Duodenal mucosa (tissue), 2 donors: Measurements from ENCODE around the gene GABRG3.
"Not testable (repeated sequence)": the region's sequence is repeated elsewhere in the genome, so short reads cannot be mapped to it uniquely, and the experiment has no call there.

Source experiments
- H3K27ac ChIP-seq: one replicate; pipeline ENCODE4 v1.7.0; 2013; ENCODE audit warnings: low read depth, low read length
- H3K27me3 ChIP-seq, 2 donors: one replicate each; pipeline ENCODE4 v1.7.0; 2013; ENCODE audit warnings: low read length in 2 of 2, control low read depth in 1 of 2; ENCODE audit not compliant: insufficient read depth in 2 of 2, control insufficient read depth in 1 of 2
- H3K36me3 ChIP-seq, 2 donors: one replicate each; pipeline ENCODE4 v1.7.0; 2013; ENCODE audit warnings: low read length in 2 of 2, control low read depth in 1 of 2; ENCODE audit not compliant: insufficient read depth in 2 of 2, control insufficient read depth in 1 of 2
- H3K4me1 ChIP-seq, 2 donors: one replicate each; pipeline ENCODE4 v1.7.0; 2013; ENCODE audit warnings: low read length in 2 of 2, control low read depth in 1 of 2; ENCODE audit not compliant: insufficient read depth in 2 of 2, control insufficient read depth in 1 of 2
- H3K4me3 ChIP-seq, 2 donors: one replicate each; pipeline ENCODE4 v1.7.0; 2013; ENCODE audit warnings: low read length in 2 of 2, low read depth in 1 of 2
- H3K9ac ChIP-seq, 2 donors: one replicate each; pipeline ENCODE4 v1.7.0; 2013; ENCODE audit warnings: low read length in 2 of 2, low read depth in 1 of 2
- H3K9me3 ChIP-seq, 2 donors: one replicate each; pipeline ENCODE4 v1.7.0; 2013; ENCODE audit warnings: low read length in 2 of 2, control low read depth in 1 of 2; ENCODE audit not compliant: control insufficient read depth in 1 of 2

GABRG3 gene

DNA sequence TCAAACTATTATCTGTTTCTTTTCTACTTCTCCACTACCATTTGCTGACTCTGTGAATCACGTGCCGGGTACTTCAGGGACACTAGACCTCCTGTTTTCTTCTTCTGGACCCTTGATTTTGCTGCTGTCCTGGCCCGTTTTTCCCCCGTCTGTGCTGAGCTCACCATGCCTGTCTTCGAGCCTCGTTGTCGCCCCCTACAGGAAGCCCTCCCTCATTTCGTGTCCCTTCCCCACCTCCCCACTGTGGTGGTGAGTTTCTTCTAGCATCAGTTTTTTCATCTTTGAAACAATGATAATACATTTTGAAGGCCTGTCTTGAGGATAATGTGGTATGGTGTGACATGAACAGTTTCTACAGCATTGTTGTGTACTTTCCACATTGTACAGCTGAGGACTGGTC is 12.8 kb downstream of the GABRG3 start:
- Histone ChIP-seq H3K27ac (no peak overlapping the region), H3K9me3 (peaks cover 0 to 14% of the 10 kb centered on the region in 2 donors)

GRCh38 chr15:26985050-26985449 is 14.1 kb downstream of the GABRG3 start:
- Histone ChIP-seq H3K9ac (no peak overlapping the region), H3K36me3 (no peaks in the 10 kb centered on the region), H3K4me1 (no peaks in the 10 kb centered on the region), H3K9me3 (peaks cover 0 to 14% of the 10 kb centered on the region in 2 donors), H3K4me3 (no peak overlapping the region), H3K27ac (no peak overlapping the region), H3K27me3 (no peaks in the 10 kb centered on the region)

More for the DNA sequence above, 12.8 kb downstream of the GABRG3 start:
- Histone ChIP-seq H3K27me3 (no peaks in the 10 kb centered on the region), H3K9ac (no peak overlapping the region), H3K4me3 (no peak overlapping the region), H3K4me1 (no peaks in the 10 kb centered on the region), H3K36me3 (no peaks in the 10 kb centered on the region)

DNA sequence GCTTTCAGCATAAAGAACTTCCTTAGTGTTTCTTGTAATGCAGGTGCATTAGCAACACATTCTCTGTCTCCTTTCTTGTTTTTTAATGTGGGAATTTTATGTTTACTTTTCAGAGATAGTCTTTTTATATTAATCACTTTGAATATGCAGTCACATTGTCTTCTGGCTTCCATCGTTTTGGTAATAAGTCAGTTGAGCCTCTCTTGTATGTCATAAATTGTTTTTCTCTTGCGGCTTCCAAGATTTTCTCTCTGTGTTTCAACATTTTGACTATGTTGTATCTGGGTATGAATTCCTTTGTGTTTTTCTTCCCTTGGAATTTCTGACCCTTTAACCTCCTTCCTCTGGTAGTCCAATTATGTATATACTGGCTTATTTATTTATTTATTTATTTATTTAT is 25.3 kb downstream of the GABRG3 start:
- Histone ChIP-seq H3K27ac (no peak overlapping the region), H3K4me3 (no peak overlapping the region), H3K36me3 (no peaks in the 10 kb centered on the region), H3K27me3 (no peaks in the 10 kb centered on the region), H3K9me3 (peaks cover 0 to 13% of the 10 kb centered on the region in 2 donors), H3K4me1 (no peaks in the 10 kb centered on the region), H3K9ac (no peak overlapping the region)

DNA sequence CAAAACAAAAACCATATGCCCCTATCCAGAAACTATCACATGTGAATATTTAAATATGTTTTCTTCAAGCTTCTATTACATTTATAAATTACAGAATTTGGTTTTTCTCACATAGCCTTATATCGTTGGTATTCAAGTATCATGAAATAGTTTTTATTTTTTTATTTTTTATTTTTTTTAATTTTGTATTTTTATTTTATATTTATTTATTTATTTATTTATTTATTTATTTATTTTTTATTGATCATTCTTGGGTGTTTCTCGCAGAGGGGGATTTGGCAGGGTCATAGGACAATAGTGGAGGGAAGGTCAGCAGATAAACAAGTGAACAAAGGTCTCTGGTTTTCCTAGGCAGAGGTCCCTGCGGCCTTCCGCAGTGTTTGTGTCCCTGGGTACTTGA is 32.0 kb downstream of the GABRG3 start:
- H3K9ac ChIP-seq, H3K9me3 ChIP-seq, H3K27me3 ChIP-seq, H3K27ac ChIP-seq, H3K36me3 ChIP-seq, H3K4me3 ChIP-seq, H3K4me1 ChIP-seq: not testable (repeated sequence)

- H3K9ac ChIP-seq, H3K4me3 ChIP-seq, H3K27ac ChIP-seq, H3K36me3 ChIP-seq, H3K9me3 ChIP-seq, H3K27me3 ChIP-seq, H3K4me1 ChIP-seq: not testable (repeated sequence)
Observed at GRCh38 chr15:27004226-27004625, 33.2 kb downstream of the GABRG3 start.

DNA sequence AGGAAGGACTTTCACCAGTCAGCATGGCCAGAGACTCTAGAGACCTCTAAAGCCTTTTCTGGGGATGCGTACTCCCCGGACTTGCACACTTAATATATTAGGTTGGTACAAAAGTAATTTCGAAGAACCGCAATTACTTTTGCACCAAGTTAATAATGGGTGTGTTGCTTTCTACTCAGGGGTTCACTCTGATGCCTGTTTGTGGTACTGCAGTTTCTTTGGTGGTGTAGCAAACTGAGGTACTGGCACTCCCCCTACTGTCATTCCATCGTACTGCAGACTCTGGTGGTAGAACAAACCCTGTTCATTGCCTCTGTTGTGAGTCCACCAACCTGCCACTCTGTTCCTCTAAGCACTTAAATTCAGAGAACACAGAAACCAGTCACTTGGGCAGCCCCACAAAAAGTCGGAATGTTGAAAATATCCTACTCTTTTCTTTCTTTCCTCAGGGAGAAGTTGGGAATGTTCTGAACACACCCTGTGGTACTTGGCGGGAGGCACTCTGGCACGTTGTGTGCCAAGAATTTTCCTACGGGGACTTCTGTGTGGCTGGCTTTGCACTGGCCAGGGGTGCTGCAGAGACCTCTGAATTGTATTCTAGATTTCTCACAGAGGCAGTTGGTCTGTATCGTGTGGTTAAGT is 46.3 kb downstream of the GABRG3 start:
- peaks cover 0 to 2% of the 10 kb centered on the region in 2 donors for H3K9me3 ChIP-seq
- no peak overlapping the region for H3K9ac ChIP-seq
- no peaks in the 10 kb centered on the region for H3K36me3 ChIP-seq
- H3K27me3 ChIP-seq: no peaks in the 10 kb centered on the region
- H3K4me3 ChIP-seq: no peak overlapping the region
- no peak overlapping the region for H3K27ac ChIP-seq
- H3K4me1 ChIP-seq: no peaks in the 10 kb centered on the region

DNA sequence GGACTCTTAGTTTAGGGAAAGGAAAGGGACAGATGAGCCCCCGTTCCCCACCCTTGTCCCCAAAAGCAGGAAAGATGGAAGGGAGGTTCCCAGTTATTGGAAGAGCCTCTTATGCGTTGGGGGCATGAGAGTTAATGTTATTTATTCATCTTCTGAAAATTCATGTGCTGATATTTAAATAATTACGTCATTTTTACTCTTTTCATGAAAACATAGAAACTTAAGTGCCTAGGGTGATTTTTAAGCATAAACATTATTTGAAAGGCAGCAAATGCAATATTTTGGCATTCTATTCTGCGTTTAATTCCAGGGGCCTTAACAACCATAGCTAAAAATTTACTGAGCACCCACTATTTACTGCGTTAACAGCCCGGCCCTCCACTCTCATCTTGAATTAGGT is 48.7 kb downstream of the GABRG3 start:
- Histone ChIP-seq H3K27ac (no peak overlapping the region), H3K4me3 (no peak overlapping the region), H3K9ac (no peak overlapping the region), H3K9me3 (peaks cover 0 to 7% of the 10 kb centered on the region in 2 donors), H3K36me3 (no peaks in the 10 kb centered on the region), H3K4me1 (no peaks in the 10 kb centered on the region), H3K27me3 (no peaks in the 10 kb centered on the region)

GRCh38 chr15:27025481-27025966 is 54.5 kb downstream of the GABRG3 start:
- H3K9me3 ChIP-seq: peaks cover 0 to 10% of the 10 kb centered on the region in 2 donors
- no peaks in the 10 kb centered on the region for H3K36me3 ChIP-seq
- H3K27ac ChIP-seq: no peak overlapping the region
- H3K9ac ChIP-seq: no peak overlapping the region
- no peak overlapping the region for H3K4me3 ChIP-seq
- no peaks in the 10 kb centered on the region for H3K27me3 ChIP-seq
- H3K4me1 ChIP-seq: no peaks in the 10 kb centered on the region

DNA sequence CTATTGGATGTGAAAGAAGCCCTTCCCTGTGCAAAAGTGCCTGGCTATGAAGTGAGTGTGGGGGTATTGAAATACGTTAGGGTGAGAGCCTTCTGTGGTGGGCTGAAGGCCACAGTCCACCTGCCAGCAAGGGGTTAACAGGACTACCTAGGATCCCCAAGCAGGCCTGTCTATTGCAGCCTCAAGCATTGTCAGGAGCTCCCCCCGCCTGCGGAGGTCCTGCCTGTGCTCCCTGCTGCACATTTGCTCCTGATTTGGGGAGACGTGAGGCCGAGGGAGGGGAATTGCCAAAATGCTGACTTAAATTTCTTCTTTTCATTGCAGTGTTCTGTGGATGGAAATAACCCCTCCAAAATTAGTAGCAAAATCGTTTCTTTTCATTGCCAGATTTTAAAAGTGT is 56.2 kb downstream of the GABRG3 start:
- H3K9ac ChIP-seq: no peak overlapping the region
- H3K27ac ChIP-seq: no peak overlapping the region
- no peaks in the 10 kb centered on the region for H3K27me3 ChIP-seq
- no peaks in the 10 kb centered on the region for H3K36me3 ChIP-seq
- H3K4me1 ChIP-seq: no peaks in the 10 kb centered on the region
- peaks cover 0 to 10% of the 10 kb centered on the region in 2 donors for H3K9me3 ChIP-seq
- no peak overlapping the region for H3K4me3 ChIP-seq

- peaks cover 0 to 10% of the 10 kb centered on the region in 2 donors for H3K9me3 ChIP-seq
- H3K27me3 ChIP-seq: no peaks in the 10 kb centered on the region
- H3K4me3 ChIP-seq: no peak overlapping the region
- no peaks in the 10 kb centered on the region for H3K4me1 ChIP-seq
- H3K9ac ChIP-seq: no peak overlapping the region
- H3K36me3 ChIP-seq: no peaks in the 10 kb centered on the region
- H3K27ac ChIP-seq: no peak overlapping the region
Observed at GRCh38 chr15:27028858-27029477, 58.0 kb downstream of the GABRG3 start.
